Smooth muscle cell (in vitro differentiated cells): ENCODE data around the gene LRRC4C. TPM values are rescaled to one million over a fixed set of nuclear protein-coding genes. Genes with fewer than 3 reads are reported as not detected.

Experiments
- DNase-seq: peaks from one replicate; lab custom pipeline; 2025; ENCODE audit not compliant: unreplicated experiment; lab: John Stamatoyannopoulos, UW
- H2AFZ ChIP-seq: fragments of 200-600 bp; sonication (generic); 2 replicates; pipeline ENCODE4 v1.6.0; 2016; ENCODE audit warnings: antibody characterized with exemption, low read depth, mild to moderate bottlenecking
- H3F3A ChIP-seq: fragments of 200-600 bp; sonication (generic); 2 replicates; pipeline ENCODE4 v1.6.0; 2017; ENCODE audit warnings: antibody characterized with exemption, low read depth
- H3K27ac ChIP-seq: fragments of 200-600 bp; sonication (generic); 2 replicates; pipeline ENCODE4 v1.5.1; 2016; ENCODE audit warnings: low read depth, mild to moderate bottlenecking
- H3K27me3 ChIP-seq: fragments of 200-600 bp; sonication (generic); 2 replicates; pipeline ENCODE4 v1.6.1; 2016; ENCODE audit warnings: low read depth, mild to moderate bottlenecking
- H3K36me3 ChIP-seq: fragments of 200-600 bp; sonication (generic); 2 replicates; pipeline ENCODE4 v1.5.1; 2016; ENCODE audit warnings: low read depth
- H3K4me1 ChIP-seq: fragments of 200-600 bp; sonication (generic); 2 replicates; pipeline ENCODE4 v1.5.1; 2016; ENCODE audit warnings: low read depth
- H3K4me2 ChIP-seq: fragments of 200-600 bp; sonication (generic); 2 replicates; pipeline ENCODE4 v1.6.0; 2016; ENCODE audit warnings: mild to moderate bottlenecking
- H3K4me3 ChIP-seq: fragments of 200-600 bp; sonication (generic); 2 replicates; pipeline ENCODE4 v1.5.1; 2016; ENCODE audit warnings: mild to moderate bottlenecking
- H3K79me2 ChIP-seq: fragments of 200-600 bp; sonication (generic); 2 replicates; pipeline ENCODE4 v1.6.0; 2016; ENCODE audit warnings: low read depth, mild to moderate bottlenecking
- H3K9ac ChIP-seq: fragments of 200-600 bp; sonication (generic); 2 replicates; pipeline ENCODE4 v1.6.0; 2016; ENCODE audit warnings: low read depth
- H3K9me3 ChIP-seq: fragments of 200-600 bp; sonication (generic); replicated peaks from 2 replicates; pipeline ENCODE4 v1.5.1; 2016; ENCODE audit warnings: low read depth
- H4K20me1 ChIP-seq: fragments of 200-600 bp; sonication (generic); 2 replicates; pipeline ENCODE4 v1.6.0; 2016; ENCODE audit warnings: low read depth
- WGBS: methylation state at CpG from one replicate; pipeline ENCODE4 v1.1.7; 2016; ENCODE audit warnings: low lambda C conversion rate; 5-methylcytosine and 5-hydroxymethylcytosine counted together
- polyA plus RNA-seq: library from polyadenylated mRNA; unstranded; fragments of >200 nt; fragmentation: Nextera tagmentation; extraction: Ambion mirVana; gene quantifications from 2 replicates; pipeline ENCODE4 v1.2.1, GENCODE V29; 2016
- total RNA-seq: library from RNA; depleted of rRNA; stranded (reverse); fragments of >200 nt; gene quantifications from 2 replicates; pipeline ENCODE4 v1.2.3, GENCODE V29; 2014
- TF ChIP-seq, protein P1 (sequence below): fragments of 200-600 bp; sonication (generic); IDR thresholded peaks from 2 replicates; pipeline ENCODE4 v1.5.1; 2017; ENCODE audit warnings: borderline replicate concordance, mild to moderate bottlenecking, antibody characterized with exemption; ENCODE audit not compliant: insufficient read depth, poor library complexity, severe bottlenecking

The LRRC4C gene
- total and polyA plus RNA-seq, 2 experiments from 2014 or later = 7.3 to 10.1 TPM

DNA sequence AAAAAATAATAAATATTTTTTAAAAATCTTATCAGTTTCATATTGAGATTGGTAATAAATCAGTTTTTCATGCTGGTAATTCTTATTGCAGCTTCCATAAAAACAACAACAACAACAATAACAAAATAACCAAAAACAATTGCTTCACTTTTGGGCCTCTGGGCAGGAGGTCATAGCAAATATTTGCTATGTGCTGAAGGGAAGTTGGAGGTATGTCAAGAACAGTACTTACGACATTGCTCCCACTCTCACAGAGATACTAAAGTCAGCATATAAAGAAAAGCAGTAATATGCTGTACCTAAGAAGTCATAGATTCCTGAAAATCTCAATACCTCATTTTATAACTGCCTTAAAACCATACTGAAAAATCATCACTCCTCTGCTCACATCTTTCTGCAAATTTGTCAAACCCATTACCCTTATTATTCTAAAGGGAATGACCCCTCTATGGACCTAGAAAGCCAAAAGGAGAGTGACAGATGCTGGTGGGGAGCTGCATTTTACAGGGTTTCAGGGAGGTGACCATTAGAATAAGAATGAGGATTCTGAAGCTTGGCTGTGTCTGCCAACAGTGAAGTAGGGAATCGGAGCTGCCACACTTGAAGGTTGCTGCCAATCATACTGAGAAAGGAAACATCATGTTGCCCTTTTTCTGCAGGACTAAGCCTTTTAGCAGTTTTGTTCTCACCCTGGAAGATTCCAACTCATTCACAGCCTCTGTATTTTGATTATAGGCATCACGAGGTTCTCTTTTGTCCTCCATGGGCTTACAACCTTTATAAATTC is 742.9 kb downstream of the LRRC4C start:
- Histone ChIP-seq H3F3A (no peaks in the 10 kb centered on the region), H3K4me2 (no peak overlapping the region), H2AFZ (no peak overlapping the region), H4K20me1 (no peaks in the 10 kb centered on the region), H3K4me3 (no peak overlapping the region), H3K9me3 (no peaks in the 10 kb centered on the region), H3K79me2 (no peaks in the 10 kb centered on the region), H3K27me3 (no peaks in the 10 kb centered on the region), H3K36me3 (no peaks in the 10 kb centered on the region), H3K27ac (no peak overlapping the region), H3K4me1 (no peaks in the 10 kb centered on the region), H3K9ac (no peak overlapping the region)
- 80% methylated on average over 3 of the region's 3 CpGs for WGBS
- DNase-seq = no peak
- TF ChIP-seq, protein P1, sequence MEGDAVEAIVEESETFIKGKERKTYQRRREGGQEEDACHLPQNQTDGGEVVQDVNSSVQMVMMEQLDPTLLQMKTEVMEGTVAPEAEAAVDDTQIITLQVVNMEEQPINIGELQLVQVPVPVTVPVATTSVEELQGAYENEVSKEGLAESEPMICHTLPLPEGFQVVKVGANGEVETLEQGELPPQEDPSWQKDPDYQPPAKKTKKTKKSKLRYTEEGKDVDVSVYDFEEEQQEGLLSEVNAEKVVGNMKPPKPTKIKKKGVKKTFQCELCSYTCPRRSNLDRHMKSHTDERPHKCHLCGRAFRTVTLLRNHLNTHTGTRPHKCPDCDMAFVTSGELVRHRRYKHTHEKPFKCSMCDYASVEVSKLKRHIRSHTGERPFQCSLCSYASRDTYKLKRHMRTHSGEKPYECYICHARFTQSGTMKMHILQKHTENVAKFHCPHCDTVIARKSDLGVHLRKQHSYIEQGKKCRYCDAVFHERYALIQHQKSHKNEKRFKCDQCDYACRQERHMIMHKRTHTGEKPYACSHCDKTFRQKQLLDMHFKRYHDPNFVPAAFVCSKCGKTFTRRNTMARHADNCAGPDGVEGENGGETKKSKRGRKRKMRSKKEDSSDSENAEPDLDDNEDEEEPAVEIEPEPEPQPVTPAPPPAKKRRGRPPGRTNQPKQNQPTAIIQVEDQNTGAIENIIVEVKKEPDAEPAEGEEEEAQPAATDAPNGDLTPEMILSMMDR = no peak

DNA sequence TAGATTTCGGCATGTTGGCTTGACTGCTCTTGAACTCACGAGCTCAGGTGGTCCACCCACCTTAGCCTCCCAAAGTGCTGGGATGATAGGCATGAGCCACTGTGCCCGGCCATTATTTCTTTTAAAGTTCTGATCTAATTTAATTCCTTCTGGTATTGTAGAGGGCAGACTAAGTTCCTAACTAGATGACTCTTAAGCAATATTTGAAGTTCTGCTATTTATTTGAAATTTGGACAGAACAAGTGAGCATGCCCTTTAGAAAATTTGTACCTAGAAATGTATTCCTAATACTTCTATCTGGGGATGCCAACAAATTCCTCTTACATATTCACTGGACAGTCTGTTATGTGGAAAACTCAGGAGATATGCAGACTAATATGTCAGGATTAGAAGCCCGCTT is 746.4 kb downstream of the LRRC4C start:
- 93% methylated on average over 4 of the region's 4 CpGs for WGBS
- DNase-seq = no peak
- H2AFZ ChIP-seq = no peak overlapping the region
- no peaks in the 10 kb centered on the region for H3K9me3 ChIP-seq
- no peak overlapping the region for H3K9ac ChIP-seq
- TF ChIP-seq, protein P1 = no peak
- H3K36me3 ChIP-seq = no peaks in the 10 kb centered on the region
- H3K79me2 ChIP-seq = no peaks in the 10 kb centered on the region
- H3K27me3 ChIP-seq = no peaks in the 10 kb centered on the region
- no peak overlapping the region for H3K27ac ChIP-seq
- no peaks in the 10 kb centered on the region for H4K20me1 ChIP-seq
- H3F3A ChIP-seq = no peaks in the 10 kb centered on the region
- H3K4me1 ChIP-seq = no peaks in the 10 kb centered on the region
- no peak overlapping the region for H3K4me3 ChIP-seq
- no peak overlapping the region for H3K4me2 ChIP-seq

DNA sequence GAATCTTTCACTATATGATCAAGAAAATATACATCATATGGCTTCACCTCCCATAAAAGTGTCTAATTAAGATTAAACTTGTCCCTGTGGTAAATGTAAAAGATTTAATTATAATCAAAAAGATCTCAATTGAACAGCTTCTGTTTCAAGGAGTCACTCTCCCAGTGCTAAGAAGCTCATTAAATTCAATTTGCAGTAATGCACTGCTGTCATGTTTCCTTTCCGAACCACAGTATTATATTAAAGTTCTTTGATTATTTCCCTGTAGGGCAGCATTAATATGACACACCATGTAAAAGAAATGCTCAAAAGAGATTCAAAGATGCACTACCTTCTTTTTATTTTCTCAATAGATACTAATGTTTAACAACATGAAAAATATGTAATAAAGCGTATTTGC is 758.4 kb downstream of the LRRC4C start:
- Histone ChIP-seq H3K9me3 (no peaks in the 10 kb centered on the region), H3K4me1 (no peaks in the 10 kb centered on the region), H3K27me3 (no peaks in the 10 kb centered on the region), H3K27ac (no peak overlapping the region), H3K36me3 (no peaks in the 10 kb centered on the region), H3K4me3 (no peak overlapping the region), H3K9ac (no peak overlapping the region), H3K79me2 (no peaks in the 10 kb centered on the region), H3K4me2 (no peak overlapping the region), H3F3A (no peaks in the 10 kb centered on the region), H2AFZ (no peak overlapping the region), H4K20me1 (no peaks in the 10 kb centered on the region)
- WGBS = 66% methylated on average over 2 of the region's 2 CpGs
- no peak for DNase-seq
- TF ChIP-seq, protein P1 = no peak

DNA sequence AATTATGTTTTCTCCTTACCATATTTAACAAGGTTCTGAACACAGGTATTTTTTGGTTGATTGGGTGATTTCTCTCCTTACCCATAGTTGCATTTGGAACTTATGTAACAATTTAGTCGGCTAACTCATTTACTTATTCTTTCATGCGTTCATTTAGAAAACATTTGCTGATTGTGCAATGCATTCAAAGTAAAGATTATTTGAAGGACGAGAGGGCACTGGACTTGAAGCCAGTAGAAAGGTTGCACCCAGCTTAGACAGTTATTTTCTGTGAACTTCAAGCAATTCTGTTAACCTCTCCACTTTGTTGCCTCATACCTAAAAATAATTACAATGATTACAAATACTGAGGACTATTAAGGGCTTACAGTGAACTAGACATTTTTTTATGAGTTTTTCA is 769.6 kb downstream of the LRRC4C start:
- no peak overlapping the region for H3K4me2 ChIP-seq
- no peaks in the 10 kb centered on the region for H3K27me3 ChIP-seq
- H3F3A ChIP-seq = no peaks in the 10 kb centered on the region
- WGBS = 81% methylated on average over 3 of the region's 3 CpGs
- no peak overlapping the region for H3K4me3 ChIP-seq
- no peaks in the 10 kb centered on the region for H3K9me3 ChIP-seq
- DNase-seq = no peak
- H3K4me1 ChIP-seq = no peaks in the 10 kb centered on the region
- no peak overlapping the region for H3K9ac ChIP-seq
- TF ChIP-seq, protein P1 = no peak
- no peaks in the 10 kb centered on the region for H3K36me3 ChIP-seq
- no peak overlapping the region for H3K27ac ChIP-seq
- H2AFZ ChIP-seq = no peak overlapping the region
- H4K20me1 ChIP-seq = no peaks in the 10 kb centered on the region
- H3K79me2 ChIP-seq = no peaks in the 10 kb centered on the region
